ENCODE data around the gene GDF3. TPM values are rescaled to one million over a fixed set of nuclear protein-coding genes. Genes with fewer than 3 reads are reported as not detected.

Gene GDF3
- polyA plus RNA-seq, 1 donor: 0.27 TPM

GRCh38 chr12:7668171-7668570, 27.4 kb downstream of the GDF3 start:
- WGBS (ENCODE audit: insufficient coverage, low lambda C conversion rate): no CpG with 5 or more reads among the region's 5 CpGs
- Histone ChIP-seq H3K36me3 (ENCODE audit: control insufficient read depth, insufficient read depth, low read length) (no peaks in the 10 kb centered on the region), H3K9me3 (ENCODE audit: control insufficient read depth, low read depth, low read length) (no peaks in the 10 kb centered on the region), H3K27ac (ENCODE audit: low read length) (peak overlapping the region; percentile 69), H3K27me3 (ENCODE audit: control insufficient read depth, insufficient read depth, low read length) (no peaks in the 10 kb centered on the region), H3K4me1 (ENCODE audit: control insufficient read depth, insufficient read depth, low read length) (peaks cover 18% of the 10 kb centered on the region), H3K4me3 (ENCODE audit: low read length) (no peak overlapping the region)
- DNase-seq: peak; percentile 41 to 79

- Histone ChIP-seq H3K36me3 (ENCODE audit: control insufficient read depth, insufficient read depth, low read length) (no peaks in the 10 kb centered on the region), H3K4me1 (ENCODE audit: control insufficient read depth, insufficient read depth, low read length) (peaks cover 18% of the 10 kb centered on the region), H3K9me3 (ENCODE audit: control insufficient read depth, low read depth, low read length) (no peaks in the 10 kb centered on the region), H3K27me3 (ENCODE audit: control insufficient read depth, insufficient read depth, low read length) (no peaks in the 10 kb centered on the region), H3K27ac (ENCODE audit: low read length) (peak overlapping the region; percentile 69), H3K4me3 (ENCODE audit: low read length) (no peak overlapping the region)
- peak in 1 of 2 donors; percentile 59 for DNase-seq
- 100% methylated on average over 2 of the region's 4 CpGs for WGBS (ENCODE audit: insufficient coverage, low lambda C conversion rate)
These were observed 28.4 kb downstream of the GDF3 start for GRCh38 chr12:7667125-7667524.

- Histone ChIP-seq H3K36me3 (ENCODE audit: control insufficient read depth, insufficient read depth, low read length) (no peaks in the 10 kb centered on the region), H3K27ac (ENCODE audit: low read length) (peak overlapping the region; percentile 86), H3K9me3 (ENCODE audit: control insufficient read depth, low read depth, low read length) (no peaks in the 10 kb centered on the region), H3K27me3 (ENCODE audit: control insufficient read depth, insufficient read depth, low read length) (no peaks in the 10 kb centered on the region), H3K4me3 (ENCODE audit: low read length) (no peak overlapping the region), H3K4me1 (ENCODE audit: control insufficient read depth, insufficient read depth, low read length) (peaks cover 18% of the 10 kb centered on the region)
- no CpG with 5 or more reads among the region's 5 CpGs for WGBS (ENCODE audit: insufficient coverage, low lambda C conversion rate)
- DNase-seq: peak; percentile 90 to 96
These were observed 29.0 kb downstream of the GDF3 start for GRCh38 chr12:7666595-7666994.

GRCh38 chr12:7661741-7662140, 33.8 kb downstream of the GDF3 start:
- no CpG with 5 or more reads among the region's 5 CpGs for WGBS (ENCODE audit: insufficient coverage, low lambda C conversion rate)
- DNase-seq: no peak

GRCh38 chr12:7656121-7656520, 39.5 kb downstream of the GDF3 start:
- Histone ChIP-seq H3K27ac (ENCODE audit: low read length) (peak overlapping the region; percentile 67), H3K9me3 (ENCODE audit: control insufficient read depth, low read depth, low read length) (no peaks in the 10 kb centered on the region), H3K27me3 (ENCODE audit: control insufficient read depth, insufficient read depth, low read length) (no peaks in the 10 kb centered on the region), H3K4me1 (ENCODE audit: control insufficient read depth, insufficient read depth, low read length) (peaks cover 11% of the 10 kb centered on the region), H3K36me3 (ENCODE audit: control insufficient read depth, insufficient read depth, low read length) (peaks cover 3% of the 10 kb centered on the region), H3K4me3 (ENCODE audit: low read length) (no peak overlapping the region)
- WGBS (ENCODE audit: insufficient coverage, low lambda C conversion rate): 43% methylated on average over 1 of the region's 5 CpGs
- peak; percentile 64 to 86 for DNase-seq

More at GRCh38 chr12:7661741-7662140, 33.8 kb downstream of the GDF3 start:
- H3K27ac ChIP-seq (ENCODE audit: low read length): no peak overlapping the region
- H3K36me3 ChIP-seq (ENCODE audit: control insufficient read depth, insufficient read depth, low read length): no peaks in the 10 kb centered on the region
- no peaks in the 10 kb centered on the region for H3K27me3 ChIP-seq (ENCODE audit: control insufficient read depth, insufficient read depth, low read length)
- H3K4me3 ChIP-seq (ENCODE audit: low read length): no peak overlapping the region
- no peaks in the 10 kb centered on the region for H3K9me3 ChIP-seq (ENCODE audit: control insufficient read depth, low read depth, low read length)
- no peaks in the 10 kb centered on the region for H3K4me1 ChIP-seq (ENCODE audit: control insufficient read depth, insufficient read depth, low read length)

GRCh38 chr12:7650091-7650490, 45.5 kb downstream of the GDF3 start:
- DNase-seq: no peak
- Histone ChIP-seq H3K9me3 (ENCODE audit: control insufficient read depth, low read depth, low read length) (no peaks in the 10 kb centered on the region), H3K27me3 (ENCODE audit: control insufficient read depth, insufficient read depth, low read length) (no peaks in the 10 kb centered on the region), H3K27ac (ENCODE audit: low read length) (no peak overlapping the region), H3K4me3 (ENCODE audit: low read length) (no peak overlapping the region), H3K36me3 (ENCODE audit: control insufficient read depth, insufficient read depth, low read length) (peaks cover 5% of the 10 kb centered on the region), H3K4me1 (ENCODE audit: control insufficient read depth, insufficient read depth, low read length) (no peaks in the 10 kb centered on the region)
- 100% methylated on average over 3 of the region's 5 CpGs for WGBS (ENCODE audit: insufficient coverage, low lambda C conversion rate)

- WGBS (ENCODE audit: insufficient coverage, low lambda C conversion rate): no CpG with 5 or more reads among the region's 1 CpG
- no peak overlapping the region for H3K27ac ChIP-seq (ENCODE audit: low read length)
- DNase-seq: peak; percentile 53 to 73
- peaks cover 3% of the 10 kb centered on the region for H3K36me3 ChIP-seq (ENCODE audit: control insufficient read depth, insufficient read depth, low read length)
- H3K4me3 ChIP-seq (ENCODE audit: low read length): no peak overlapping the region
- no peaks in the 10 kb centered on the region for H3K9me3 ChIP-seq (ENCODE audit: control insufficient read depth, low read depth, low read length)
- H3K27me3 ChIP-seq (ENCODE audit: control insufficient read depth, insufficient read depth, low read length): no peaks in the 10 kb centered on the region
- H3K4me1 ChIP-seq (ENCODE audit: control insufficient read depth, insufficient read depth, low read length): no peaks in the 10 kb centered on the region
These were observed 48.5 kb downstream of the GDF3 start for GRCh38 chr12:7647071-7647470.

GRCh38 chr12:7646178-7646475, 49.4 kb downstream of the GDF3 start:
- H3K4me1 ChIP-seq (ENCODE audit: control insufficient read depth, insufficient read depth, low read length): no peaks in the 10 kb centered on the region
- peaks cover 2% of the 10 kb centered on the region for H3K36me3 ChIP-seq (ENCODE audit: control insufficient read depth, insufficient read depth, low read length)
- DNase-seq: no peak
- no peak overlapping the region for H3K27ac ChIP-seq (ENCODE audit: low read length)
- H3K9me3 ChIP-seq (ENCODE audit: control insufficient read depth, low read depth, low read length): no peaks in the 10 kb centered on the region
- H3K4me3 ChIP-seq (ENCODE audit: low read length): no peak overlapping the region
- 64% methylated on average over 2 of the region's 3 CpGs for WGBS (ENCODE audit: insufficient coverage, low lambda C conversion rate)
- H3K27me3 ChIP-seq (ENCODE audit: control insufficient read depth, insufficient read depth, low read length): no peaks in the 10 kb centered on the region

GRCh38 chr12:7645395-7646177, 50.0 kb downstream of the GDF3 start:
- H3K4me3 ChIP-seq (ENCODE audit: low read length): no peak overlapping the region
- H3K9me3 ChIP-seq (ENCODE audit: control insufficient read depth, low read depth, low read length): no peaks in the 10 kb centered on the region
- WGBS (ENCODE audit: insufficient coverage, low lambda C conversion rate): no CpG with 5 or more reads among the region's 8 CpGs
- no peaks in the 10 kb centered on the region for H3K36me3 ChIP-seq (ENCODE audit: control insufficient read depth, insufficient read depth, low read length)
- H3K27me3 ChIP-seq (ENCODE audit: control insufficient read depth, insufficient read depth, low read length): no peaks in the 10 kb centered on the region
- DNase-seq: no peak
- no peak overlapping the region for H3K27ac ChIP-seq (ENCODE audit: low read length)
- no peaks in the 10 kb centered on the region for H3K4me1 ChIP-seq (ENCODE audit: control insufficient read depth, insufficient read depth, low read length)

- Histone ChIP-seq H3K27ac (ENCODE audit: low read length) (no peak overlapping the region), H3K4me3 (ENCODE audit: low read length) (no peak overlapping the region), H3K27me3 (ENCODE audit: control insufficient read depth, insufficient read depth, low read length) (no peaks in the 10 kb centered on the region), H3K36me3 (ENCODE audit: control insufficient read depth, insufficient read depth, low read length) (no peaks in the 10 kb centered on the region), H3K9me3 (ENCODE audit: control insufficient read depth, low read depth, low read length) (no peaks in the 10 kb centered on the region), H3K4me1 (ENCODE audit: control insufficient read depth, insufficient read depth, low read length) (no peaks in the 10 kb centered on the region)
- no CpG with 5 or more reads among the region's 8 CpGs for WGBS (ENCODE audit: insufficient coverage, low lambda C conversion rate)
- no peak for DNase-seq
These were observed 52.7 kb downstream of the GDF3 start for GRCh38 chr12:7642876-7643309.

GRCh38 chr12:7642287-7642686, 53.3 kb downstream of the GDF3 start:
- no peak overlapping the region for H3K4me3 ChIP-seq (ENCODE audit: low read length)
- H3K36me3 ChIP-seq (ENCODE audit: control insufficient read depth, insufficient read depth, low read length): no peaks in the 10 kb centered on the region
- no peak for DNase-seq
- no peaks in the 10 kb centered on the region for H3K4me1 ChIP-seq (ENCODE audit: control insufficient read depth, insufficient read depth, low read length)
- no peak overlapping the region for H3K27ac ChIP-seq (ENCODE audit: low read length)
- H3K9me3 ChIP-seq (ENCODE audit: control insufficient read depth, low read depth, low read length): no peaks in the 10 kb centered on the region
- H3K27me3 ChIP-seq (ENCODE audit: control insufficient read depth, insufficient read depth, low read length): no peaks in the 10 kb centered on the region
- WGBS (ENCODE audit: insufficient coverage, low lambda C conversion rate): no CpG with 5 or more reads among the region's 1 CpG

Measured in large intestine (tissue), 3 donors.